Measurements from ENCODE around the gene ADK. TPM values are rescaled to one million over a fixed set of nuclear protein-coding genes. Genes with fewer than 3 reads are reported as not detected.

Gene ADK
- total RNA-seq, 1 donor from 2014 or later = 40.2 TPM

DNA sequence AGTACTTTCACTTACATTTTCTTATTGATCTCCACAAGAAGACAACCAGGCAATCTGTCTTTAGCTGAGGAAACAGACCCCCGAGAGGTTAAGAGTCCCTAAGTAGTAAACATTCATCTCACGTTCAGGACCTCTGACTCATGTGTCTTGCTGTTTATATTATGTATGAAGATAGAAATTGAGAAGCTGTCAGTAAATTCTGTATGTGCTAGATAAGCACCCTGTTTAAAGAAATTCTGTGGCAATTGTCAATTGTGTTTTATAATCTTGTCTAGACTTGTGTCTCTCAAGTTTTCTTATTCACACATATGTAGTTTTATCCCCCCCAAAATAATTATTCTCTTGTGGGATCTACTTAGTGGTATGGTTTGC, 14.5 kb downstream of the ADK start:
- H3K36me3 ChIP-seq = no peaks in the 10 kb centered on the region
- DNase-seq = no peak
- no peaks in the 10 kb centered on the region for H3K9me3 ChIP-seq
- H3K27me3 ChIP-seq (ENCODE audit: low read depth) = no peaks in the 10 kb centered on the region
- peak overlapping the region; percentile 26 for H3K27ac ChIP-seq
- TF ChIP-seq, protein P1, sequence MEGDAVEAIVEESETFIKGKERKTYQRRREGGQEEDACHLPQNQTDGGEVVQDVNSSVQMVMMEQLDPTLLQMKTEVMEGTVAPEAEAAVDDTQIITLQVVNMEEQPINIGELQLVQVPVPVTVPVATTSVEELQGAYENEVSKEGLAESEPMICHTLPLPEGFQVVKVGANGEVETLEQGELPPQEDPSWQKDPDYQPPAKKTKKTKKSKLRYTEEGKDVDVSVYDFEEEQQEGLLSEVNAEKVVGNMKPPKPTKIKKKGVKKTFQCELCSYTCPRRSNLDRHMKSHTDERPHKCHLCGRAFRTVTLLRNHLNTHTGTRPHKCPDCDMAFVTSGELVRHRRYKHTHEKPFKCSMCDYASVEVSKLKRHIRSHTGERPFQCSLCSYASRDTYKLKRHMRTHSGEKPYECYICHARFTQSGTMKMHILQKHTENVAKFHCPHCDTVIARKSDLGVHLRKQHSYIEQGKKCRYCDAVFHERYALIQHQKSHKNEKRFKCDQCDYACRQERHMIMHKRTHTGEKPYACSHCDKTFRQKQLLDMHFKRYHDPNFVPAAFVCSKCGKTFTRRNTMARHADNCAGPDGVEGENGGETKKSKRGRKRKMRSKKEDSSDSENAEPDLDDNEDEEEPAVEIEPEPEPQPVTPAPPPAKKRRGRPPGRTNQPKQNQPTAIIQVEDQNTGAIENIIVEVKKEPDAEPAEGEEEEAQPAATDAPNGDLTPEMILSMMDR (IDR thresholded peaks at IDR 0.05) = no peak
- intact Hi-C loops (cut with DNase I) = no loop called here
- H3K4me3 ChIP-seq = no peak overlapping the region
- H3K4me1 ChIP-seq = no peaks in the 10 kb centered on the region
- ATAC-seq = peak in 1 of 2 donors; percentile 41

DNA sequence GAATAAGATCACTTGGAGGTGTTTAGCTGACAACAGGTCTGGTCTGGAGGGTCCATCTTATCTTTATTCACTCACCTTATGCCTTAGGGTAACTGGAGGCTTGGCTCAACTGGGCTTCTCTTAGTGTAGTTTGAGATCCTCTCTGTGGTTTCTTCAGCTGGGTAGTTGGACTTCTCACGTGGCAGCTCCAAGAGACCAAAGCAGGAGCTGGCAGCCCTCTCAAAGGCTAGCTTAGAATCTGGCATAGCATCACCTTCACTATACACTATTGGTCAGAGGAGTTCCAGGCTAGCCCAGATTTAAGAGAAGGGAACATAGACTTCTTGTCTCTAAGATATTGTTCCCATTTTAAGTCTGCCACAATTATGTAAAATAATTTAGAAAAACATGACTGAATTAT, 16.4 kb downstream of the ADK start:
- Histone ChIP-seq H3K27ac (no peak overlapping the region), H3K4me1 (no peaks in the 10 kb centered on the region), H3K27me3 (ENCODE audit: low read depth) (no peaks in the 10 kb centered on the region), H3K4me3 (no peak overlapping the region), H3K9me3 (no peaks in the 10 kb centered on the region), H3K36me3 (no peaks in the 10 kb centered on the region)
- intact Hi-C loops (cut with DNase I) = no loop called here
- ATAC-seq = no peak
- TF ChIP-seq, protein P1 (IDR thresholded peaks at IDR 0.05) = no peak
- DNase-seq = no peak

DNA sequence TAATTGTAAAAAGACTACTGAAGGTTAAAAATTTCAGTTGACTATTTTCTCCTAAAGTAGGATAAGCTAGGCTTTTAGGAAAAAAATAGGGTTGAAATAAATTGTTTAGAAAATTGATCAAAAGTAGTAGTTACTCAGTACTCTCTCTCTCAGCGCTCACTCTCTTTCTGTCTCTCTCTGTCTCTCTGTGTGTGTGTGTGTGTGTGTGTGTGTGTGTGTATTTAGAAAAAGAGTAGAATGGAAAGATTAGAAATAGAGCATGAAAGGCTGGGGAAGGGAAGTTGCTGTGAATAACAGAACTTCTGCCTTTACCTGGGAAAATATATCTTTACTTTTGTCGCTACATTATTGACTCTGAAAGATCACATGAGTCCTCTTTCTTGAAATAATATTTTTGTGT, 20.6 kb downstream of the ADK start:
- intact Hi-C loops (cut with DNase I) = no loop called here
- Histone ChIP-seq H3K4me3 (no peak overlapping the region), H3K9me3 (no peaks in the 10 kb centered on the region), H3K36me3 (no peaks in the 10 kb centered on the region), H3K27ac (no peak overlapping the region), H3K27me3 (ENCODE audit: low read depth) (no peaks in the 10 kb centered on the region), H3K4me1 (peaks cover 5% of the 10 kb centered on the region)
- DNase-seq (no peak), ATAC-seq (no peak)
- TF ChIP-seq, protein P1 (IDR thresholded peaks at IDR 0.05) = no peak

DNA sequence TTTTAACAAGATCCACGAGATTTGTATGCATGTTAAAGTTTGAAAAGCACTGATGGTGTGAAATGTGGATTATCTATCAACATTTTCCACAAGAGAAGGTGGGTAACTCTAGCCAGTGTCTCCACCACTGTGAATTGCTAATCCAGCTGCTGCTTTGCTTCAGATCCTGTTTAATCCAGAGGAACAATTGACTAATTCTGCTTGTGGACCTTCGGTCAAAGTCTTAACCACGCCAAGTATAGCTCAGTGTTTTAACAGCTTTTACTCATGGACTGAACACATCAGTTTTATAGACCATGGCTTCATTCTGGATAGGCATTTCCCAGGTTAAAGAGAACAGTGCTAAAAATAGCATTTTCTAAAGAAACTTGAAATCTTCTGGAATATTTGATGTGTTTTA, 23.5 kb downstream of the ADK start:
- DNase-seq (no peak), ATAC-seq (no peak)
- Histone ChIP-seq H3K4me3 (no peak overlapping the region), H3K27ac (no peak overlapping the region), H3K9me3 (no peaks in the 10 kb centered on the region), H3K36me3 (no peaks in the 10 kb centered on the region), H3K4me1 (peaks cover 22% of the 10 kb centered on the region), H3K27me3 (ENCODE audit: low read depth) (no peaks in the 10 kb centered on the region)
- intact Hi-C loops (cut with DNase I) = no loop called here
- TF ChIP-seq, protein P1 (IDR thresholded peaks at IDR 0.05) = no peak

DNA sequence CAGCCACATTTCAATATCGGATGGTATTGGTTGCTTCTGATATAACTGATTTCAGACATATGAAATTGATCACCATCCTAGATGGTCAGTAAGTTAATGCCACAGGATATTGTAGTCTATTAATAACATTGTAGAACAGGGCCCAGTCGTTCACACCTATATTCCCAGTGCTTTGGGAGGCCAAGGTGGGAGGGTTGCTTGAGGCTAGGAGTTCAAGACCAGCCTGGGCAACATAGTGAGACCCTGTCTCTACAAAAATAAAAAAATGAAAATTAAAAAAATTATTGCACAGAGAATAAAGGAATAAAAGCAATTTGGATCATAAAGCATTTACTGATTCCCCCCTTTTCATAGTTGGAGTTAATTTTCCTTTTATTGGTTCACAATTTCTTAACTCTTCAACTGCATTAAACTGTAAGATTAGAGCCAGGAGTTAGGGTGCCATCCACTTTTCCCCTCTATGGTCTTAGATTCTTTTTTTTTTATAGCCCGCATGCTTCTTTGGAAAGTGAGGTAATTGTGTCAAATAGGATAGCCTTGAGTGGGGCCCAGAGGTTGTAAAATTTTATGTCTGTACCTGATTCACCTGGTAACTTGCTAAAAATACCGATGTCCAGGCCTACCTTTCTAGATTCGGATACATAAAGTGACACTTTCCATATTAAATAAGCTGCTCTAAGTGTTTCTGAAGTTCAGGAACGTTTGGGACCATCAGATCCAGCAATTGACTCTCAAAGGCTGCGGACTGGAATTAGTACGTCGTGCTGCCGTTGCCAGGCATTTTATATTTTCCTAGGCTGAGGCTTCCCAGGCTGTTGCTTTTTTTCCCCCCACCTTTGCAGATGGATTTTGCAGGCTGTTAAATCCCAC, 24.7 kb downstream of the ADK start:
- Histone ChIP-seq H3K4me1 (peaks cover 22% of the 10 kb centered on the region), H3K4me3 (peak overlapping the region; percentile 71), H3K27me3 (ENCODE audit: low read depth) (no peaks in the 10 kb centered on the region), H3K9me3 (no peaks in the 10 kb centered on the region), H3K36me3 (no peaks in the 10 kb centered on the region), H3K27ac (peak overlapping the region; percentile 89)
- DNase-seq (no peak), ATAC-seq (no peak)
- TF ChIP-seq, protein P1 (IDR thresholded peaks at IDR 0.05) = no peak
- intact Hi-C loops (cut with DNase I) = no loop called here
